GM23338 (cell line): ENCODE results near the gene TBC1D17. TPM values are rescaled to one million over a fixed set of nuclear protein-coding genes. Genes with fewer than 3 reads are reported as not detected.

Experiments
- ATAC-seq: fragments of 200-7000 bp; cut with Tn5 transposase; 3 replicates; pipeline ENCODE4 v1.9.1; 2020
- DNase-seq: peaks from one replicate; pipeline ENCODE4 v3.0.0-alpha.2; 2015; ENCODE audit warnings: low spot score
- H2AFZ ChIP-seq: fragments of 200-600 bp; sonication (generic); 2 replicates; pipeline ENCODE4 v1.8.0; 2016; ENCODE audit warnings: antibody characterized with exemption, mild to moderate bottlenecking, moderate library complexity
- H3F3A ChIP-seq: fragments of 200-600 bp; sonication (generic); replicated peaks from 2 replicates; pipeline ENCODE4 v1.8.0; 2017; ENCODE audit warnings: antibody characterized with exemption, mixed run types, low read depth
- H3K27ac ChIP-seq: fragments of 200-600 bp; sonication (generic); 2 replicates; pipeline ENCODE4 v1.6.1; 2016; ENCODE audit warnings: low read depth
- H3K27me3 ChIP-seq: fragments of 200-600 bp; sonication (generic); 2 replicates; pipeline ENCODE4 v1.8.0; 2016; ENCODE audit warnings: mild to moderate bottlenecking, mixed run types, moderate library complexity; ENCODE audit not compliant: insufficient read depth
- H3K36me3 ChIP-seq: fragments of 200-600 bp; sonication (generic); 2 replicates; pipeline ENCODE4 v1.8.0; 2016; ENCODE audit warnings: mild to moderate bottlenecking; ENCODE audit not compliant: insufficient read depth
- H3K4me1 ChIP-seq: fragments of 200-600 bp; sonication (generic); 2 replicates; pipeline ENCODE4 v1.8.0; 2016; ENCODE audit warnings: mild to moderate bottlenecking, moderate library complexity; ENCODE audit not compliant: insufficient read depth
- H3K4me2 ChIP-seq: fragments of 200-600 bp; sonication (generic); 2 replicates; pipeline ENCODE4 v1.7.1; 2017; ENCODE audit warnings: mixed run types
- H3K4me3 ChIP-seq: fragments of 200-600 bp; sonication (generic); 2 replicates; pipeline ENCODE4 v1.6.1; 2016; ENCODE audit warnings: mixed run types
- H3K79me2 ChIP-seq: fragments of 200-600 bp; sonication (generic); replicated peaks from 2 replicates; pipeline ENCODE4 v1.8.0; 2017; ENCODE audit warnings: mild to moderate bottlenecking; ENCODE audit not compliant: insufficient read depth
- H3K9me2 ChIP-seq: fragments of 200-600 bp; sonication (generic); 2 replicates; pipeline ENCODE4 v1.8.0; 2017; ENCODE audit not compliant: insufficient read depth
- H4K20me1 ChIP-seq: fragments of 200-600 bp; sonication (generic); replicated peaks from 2 replicates; pipeline ENCODE4 v1.8.0; 2017; ENCODE audit warnings: mild to moderate bottlenecking; ENCODE audit not compliant: insufficient read depth
- H3K27ac Mint-ChIP-seq: 2 replicates; pipeline ENCODE4 v1.8.0; 2020; ENCODE audit warnings: inconsistent platforms, mild to moderate bottlenecking, moderate library complexity, mixed read lengths
- H3K27me3 Mint-ChIP-seq: 3 replicates; pipeline ENCODE4 v1.8.0; 2022; ENCODE audit warnings: low read depth, mild to moderate bottlenecking, moderate library complexity, mixed read lengths, inconsistent platforms; ENCODE audit not compliant: insufficient read depth, poor library complexity
- H3K36me3 Mint-ChIP-seq: 3 replicates; pipeline ENCODE4 v1.8.0; 2021; ENCODE audit warnings: low read depth, mild to moderate bottlenecking, inconsistent platforms, moderate library complexity, mixed read lengths
- H3K4me1 Mint-ChIP-seq: 3 replicates; pipeline ENCODE4 v1.8.0; 2020; ENCODE audit warnings: mild to moderate bottlenecking, inconsistent platforms, mixed read lengths
- H3K4me3 Mint-ChIP-seq: 3 replicates; pipeline ENCODE4 v1.8.0; 2021; ENCODE audit warnings: moderate library complexity, mild to moderate bottlenecking, inconsistent platforms, mixed read lengths
- H3K9me3 Mint-ChIP-seq: 3 replicates; pipeline ENCODE4 v1.8.0; 2020; ENCODE audit warnings: moderate library complexity, mild to moderate bottlenecking, inconsistent platforms, mixed read lengths
- CREB1 ChIP-seq: fragments of 250-450 bp; sonication (Bioruptor Pico); IDR thresholded peaks from 2 replicates; pipeline ENCODE4 v1.5.0; 2020; ENCODE audit warnings: low read depth, mild to moderate bottlenecking, moderate library complexity
- CTCF ChIP-seq, 2 experiments: fragments of 200-600 bp in 1 of 2; sonication (generic) in 1 of 2; conservative IDR thresholded peaks; 2 replicates each; pipeline versions ENCODE4 v1.5.1 to v1.6.1; 2016 to 2017; ENCODE audit warnings: antibody characterized with exemption in 2 of 2, low read depth in 2 of 2, mild to moderate bottlenecking in 2 of 2, moderate library complexity in 1 of 2
- EZH2phosphoT487 ChIP-seq: fragments of 200-600 bp; sonication (generic); IDR thresholded peaks from one replicate; pipeline ENCODE4 v1.8.1; 2018; ENCODE audit warnings: antibody characterized with exemption; ENCODE audit not compliant: unreplicated experiment
- JUNB ChIP-seq: IDR thresholded peaks from one replicate; pipeline ENCODE4 v1.6.1; 2016; ENCODE audit warnings: antibody characterized with exemption; ENCODE audit not compliant: unreplicated experiment
- NANOG ChIP-seq: IDR thresholded peaks from 2 replicates; pipeline ENCODE4 v1.6.1; 2016; ENCODE audit warnings: antibody characterized with exemption, borderline replicate concordance
- POLR2AphosphoS5 ChIP-seq: IDR thresholded peaks from 2 replicates; pipeline ENCODE4 v1.6.1; 2016; ENCODE audit warnings: antibody characterized with exemption, low read depth
- STAT1 ChIP-seq: IDR thresholded peaks from one replicate; pipeline ENCODE4 v1.6.1; 2016; ENCODE audit warnings: antibody characterized with exemption; ENCODE audit not compliant: unreplicated experiment
- ZNF114 ChIP-seq: fragments of 250-450 bp; sonication (Bioruptor Pico); IDR thresholded peaks from 2 replicates; pipeline ENCODE4 v1.5.0; 2020; ENCODE audit warnings: mild to moderate bottlenecking, moderate library complexity
- polyA plus RNA-seq: library from polyadenylated mRNA; unstranded; fragments of >200 nt; fragmentation: Nextera tagmentation; extraction: Ambion mirVana; gene quantifications from 2 replicates; pipeline ENCODE4 v1.2.1, GENCODE V29; 2016
- total RNA-seq: library from RNA; depleted of rRNA; stranded (reverse); fragments of >200 nt; shearing (Covaris generic); gene quantifications from 2 replicates; pipeline ENCODE4 v1.2.3, GENCODE V29; 2014
- TF ChIP-seq, protein P1 (sequence below): fragments of 250-450 bp; sonication (Bioruptor Pico); IDR thresholded peaks from 2 replicates; pipeline ENCODE4 v1.5.0; 2020; ENCODE audit warnings: mild to moderate bottlenecking, moderate library complexity
- TF ChIP-seq, protein P2 (sequence below): IDR thresholded peaks from 2 replicates; pipeline ENCODE4 v1.6.1; 2016; ENCODE audit warnings: antibody characterized with exemption

TBC1D17 gene
- total and polyA plus RNA-seq, 2 experiments from 2014 or later = 19.3 to 43.1 TPM

DNA sequence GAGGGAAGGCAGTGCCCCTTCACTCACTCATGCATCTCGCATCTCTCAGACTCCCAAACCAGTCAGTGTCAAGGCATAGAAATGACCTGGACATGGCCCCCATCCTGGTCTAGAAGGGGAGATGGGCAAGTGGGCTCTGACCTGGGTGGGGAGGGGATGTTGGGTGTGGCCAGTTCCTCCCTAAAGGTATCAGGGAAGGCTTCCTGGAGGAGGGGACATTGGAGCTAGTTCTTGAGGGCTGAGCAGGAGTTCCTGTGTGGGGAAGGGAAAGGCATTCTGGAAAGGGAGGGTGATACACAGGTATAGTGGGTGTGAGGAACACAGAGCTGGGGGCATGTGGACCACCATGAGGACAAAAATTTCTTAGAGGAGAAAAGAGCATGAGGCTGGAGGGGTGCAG lies 15.2 kb downstream of the TBC1D17 start (continued):
- TF ChIP-seq, protein P1, sequence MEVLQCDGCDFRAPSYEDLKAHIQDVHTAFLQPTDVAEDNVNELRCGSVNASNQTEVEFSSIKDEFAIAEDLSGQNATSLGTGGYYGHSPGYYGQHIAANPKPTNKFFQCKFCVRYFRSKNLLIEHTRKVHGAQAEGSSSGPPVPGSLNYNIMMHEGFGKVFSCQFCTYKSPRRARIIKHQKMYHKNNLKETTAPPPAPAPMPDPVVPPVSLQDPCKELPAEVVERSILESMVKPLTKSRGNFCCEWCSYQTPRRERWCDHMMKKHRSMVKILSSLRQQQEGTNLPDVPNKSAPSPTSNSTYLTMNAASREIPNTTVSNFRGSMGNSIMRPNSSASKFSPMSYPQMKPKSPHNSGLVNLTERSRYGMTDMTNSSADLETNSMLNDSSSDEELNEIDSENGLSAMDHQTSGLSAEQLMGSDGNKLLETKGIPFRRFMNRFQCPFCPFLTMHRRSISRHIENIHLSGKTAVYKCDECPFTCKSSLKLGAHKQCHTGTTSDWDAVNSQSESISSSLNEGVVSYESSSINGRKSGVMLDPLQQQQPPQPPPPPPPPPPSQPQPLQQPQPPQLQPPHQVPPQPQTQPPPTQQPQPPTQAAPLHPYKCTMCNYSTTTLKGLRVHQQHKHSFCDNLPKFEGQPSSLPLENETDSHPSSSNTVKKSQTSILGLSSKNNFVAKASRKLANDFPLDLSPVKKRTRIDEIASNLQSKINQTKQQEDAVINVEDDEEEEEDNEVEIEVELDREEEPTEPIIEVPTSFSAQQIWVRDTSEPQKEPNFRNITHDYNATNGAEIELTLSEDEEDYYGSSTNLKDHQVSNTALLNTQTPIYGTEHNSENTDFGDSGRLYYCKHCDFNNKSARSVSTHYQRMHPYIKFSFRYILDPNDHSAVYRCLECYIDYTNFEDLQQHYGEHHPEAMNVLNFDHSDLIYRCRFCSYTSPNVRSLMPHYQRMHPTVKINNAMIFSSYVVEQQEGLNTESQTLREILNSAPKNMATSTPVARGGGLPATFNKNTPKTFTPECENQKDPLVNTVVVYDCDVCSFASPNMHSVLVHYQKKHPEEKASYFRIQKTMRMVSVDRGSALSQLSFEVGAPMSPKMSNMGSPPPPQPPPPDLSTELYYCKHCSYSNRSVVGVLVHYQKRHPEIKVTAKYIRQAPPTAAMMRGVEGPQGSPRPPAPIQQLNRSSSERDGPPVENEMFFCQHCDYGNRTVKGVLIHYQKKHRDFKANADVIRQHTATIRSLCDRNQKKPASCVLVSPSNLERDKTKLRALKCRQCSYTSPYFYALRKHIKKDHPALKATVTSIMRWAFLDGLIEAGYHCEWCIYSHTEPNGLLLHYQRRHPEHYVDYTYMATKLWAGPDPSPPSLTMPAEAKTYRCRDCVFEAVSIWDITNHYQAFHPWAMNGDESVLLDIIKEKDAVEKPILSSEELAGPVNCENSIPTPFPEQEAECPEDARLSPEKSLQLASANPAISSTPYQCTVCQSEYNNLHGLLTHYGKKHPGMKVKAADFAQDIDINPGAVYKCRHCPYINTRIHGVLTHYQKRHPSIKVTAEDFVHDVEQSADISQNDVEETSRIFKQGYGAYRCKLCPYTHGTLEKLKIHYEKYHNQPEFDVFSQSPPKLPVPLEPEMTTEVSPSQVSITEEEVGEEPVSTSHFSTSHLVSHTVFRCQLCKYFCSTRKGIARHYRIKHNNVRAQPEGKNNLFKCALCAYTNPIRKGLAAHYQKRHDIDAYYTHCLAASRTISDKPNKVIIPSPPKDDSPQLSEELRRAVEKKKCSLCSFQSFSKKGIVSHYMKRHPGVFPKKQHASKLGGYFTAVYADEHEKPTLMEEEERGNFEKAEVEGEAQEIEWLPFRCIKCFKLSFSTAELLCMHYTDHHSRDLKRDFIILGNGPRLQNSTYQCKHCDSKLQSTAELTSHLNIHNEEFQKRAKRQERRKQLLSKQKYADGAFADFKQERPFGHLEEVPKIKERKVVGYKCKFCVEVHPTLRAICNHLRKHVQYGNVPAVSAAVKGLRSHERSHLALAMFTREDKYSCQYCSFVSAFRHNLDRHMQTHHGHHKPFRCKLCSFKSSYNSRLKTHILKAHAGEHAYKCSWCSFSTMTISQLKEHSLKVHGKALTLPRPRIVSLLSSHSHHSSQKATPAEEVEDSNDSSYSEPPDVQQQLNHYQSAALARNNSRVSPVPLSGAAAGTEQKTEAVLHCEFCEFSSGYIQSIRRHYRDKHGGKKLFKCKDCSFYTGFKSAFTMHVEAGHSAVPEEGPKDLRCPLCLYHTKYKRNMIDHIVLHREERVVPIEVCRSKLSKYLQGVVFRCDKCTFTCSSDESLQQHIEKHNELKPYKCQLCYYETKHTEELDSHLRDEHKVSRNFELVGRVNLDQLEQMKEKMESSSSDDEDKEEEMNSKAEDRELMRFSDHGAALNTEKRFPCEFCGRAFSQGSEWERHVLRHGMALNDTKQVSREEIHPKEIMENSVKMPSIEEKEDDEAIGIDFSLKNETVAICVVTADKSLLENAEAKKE (CRISPR knock-in tag) = no peak
- TF ChIP-seq STAT1 = no peak

DNA sequence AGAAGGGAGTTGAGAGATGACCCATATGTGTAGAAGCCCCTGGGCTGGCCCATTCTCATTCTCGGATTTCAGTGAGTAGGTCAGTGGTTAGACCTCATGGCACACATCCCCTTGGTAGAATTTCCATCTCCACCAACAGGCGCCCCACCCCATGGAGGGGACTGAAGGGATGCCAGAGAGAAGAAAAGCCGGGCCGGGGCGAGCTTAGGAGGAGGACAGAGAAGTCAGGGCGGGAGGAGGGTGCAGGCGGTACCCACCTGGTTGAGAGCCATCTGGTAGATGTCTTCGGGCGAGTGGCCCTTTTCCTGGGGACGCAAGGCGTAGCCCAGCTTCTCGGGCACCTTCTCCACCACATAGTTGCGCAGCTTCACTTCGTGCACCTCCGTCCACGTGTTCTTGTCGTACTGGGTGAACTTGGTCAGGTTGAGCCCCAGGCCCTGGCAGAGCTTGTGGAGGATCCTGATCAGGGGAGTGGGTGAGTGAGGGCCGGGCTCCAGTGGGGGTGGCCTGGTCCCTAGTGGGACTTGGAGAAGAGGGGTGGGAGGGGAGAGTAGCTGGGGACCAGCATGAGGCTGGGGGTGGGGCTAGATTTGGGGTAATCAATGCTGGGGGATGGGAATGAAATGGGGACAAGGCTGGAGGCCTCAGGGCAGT lies 16.6 kb downstream of the TBC1D17 start:
- Histone ChIP-seq H3K4me1 (peaks cover 9% of the 10 kb centered on the region; the same call in 1 of the 2 replicates), H3K36me3 (no peaks in the 10 kb centered on the region), H3K79me2 (no peaks in the 10 kb centered on the region), H3F3A (peaks cover 16% of the 10 kb centered on the region; the same call in 1 of the 2 replicates), H3K27ac (no peak overlapping the region), H3K27me3 (0 out of 2 replicates have a peak, but pooled peaks cover 3% of the 10 kb centered on the region), H3K4me2 (no peak overlapping the region), H3K9me2 (no peaks in the 10 kb centered on the region), H4K20me1 (no peaks in the 10 kb centered on the region), H2AFZ (no peak overlapping the region), H3K4me3 (no peak overlapping the region)
- Mint-ChIP-seq H3K4me1 (peaks cover 17% of the 10 kb centered on the region), H3K27me3 (peaks cover 26% of the 10 kb centered on the region), H3K36me3 (peaks cover 8% of the 10 kb centered on the region), H3K4me3 (no peak overlapping the region), H3K9me3 (no peaks in the 10 kb centered on the region; the same call in none of the 3 replicates), H3K27ac (no peak overlapping the region)
- DNase-seq (no peak), ATAC-seq (no peak)
- TF ChIP-seq STAT1 (no peak), POLR2AphosphoS5 (no peak), ZNF114 (CRISPR knock-in tag) (no peak), NANOG (no peak), CTCF (conservative IDR thresholded peaks at IDR 0.05; ENCODE audit: low read depth in 2 of 2) (no peak), JUNB (no peak), CREB1 (CRISPR knock-in tag) (no peak), EZH2phosphoT487 (no peak)
- TF ChIP-seq, protein P2, sequence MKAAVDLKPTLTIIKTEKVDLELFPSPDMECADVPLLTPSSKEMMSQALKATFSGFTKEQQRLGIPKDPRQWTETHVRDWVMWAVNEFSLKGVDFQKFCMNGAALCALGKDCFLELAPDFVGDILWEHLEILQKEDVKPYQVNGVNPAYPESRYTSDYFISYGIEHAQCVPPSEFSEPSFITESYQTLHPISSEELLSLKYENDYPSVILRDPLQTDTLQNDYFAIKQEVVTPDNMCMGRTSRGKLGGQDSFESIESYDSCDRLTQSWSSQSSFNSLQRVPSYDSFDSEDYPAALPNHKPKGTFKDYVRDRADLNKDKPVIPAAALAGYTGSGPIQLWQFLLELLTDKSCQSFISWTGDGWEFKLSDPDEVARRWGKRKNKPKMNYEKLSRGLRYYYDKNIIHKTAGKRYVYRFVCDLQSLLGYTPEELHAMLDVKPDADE = no peak
